Breast epithelium (tissue), 3 donors: ENCODE data around the gene CNTRL.
"Not testable (repeated sequence)": the region's sequence is repeated elsewhere in the genome, so short reads cannot be mapped to it uniquely, and the experiment has no call there.

Experiments
- POLR2A ChIP-seq: fragments of 450-650 bp; IDR thresholded peaks from one replicate; pipeline ENCODE4 v1.6.1; 2016; ENCODE audit warnings: antibody characterized with exemption, mild to moderate bottlenecking, moderate library complexity
- POLR2AphosphoS5 ChIP-seq, 3 donors: sonication (generic); formaldehyde crosslinking; IDR thresholded peaks; one replicate each; pipeline ENCODE4 v1.6.1; 2017; ENCODE audit warnings: antibody characterized with exemption in 3 of 3
- TF ChIP-seq, protein P1 (sequence below), 3 donors: fragments of 450-650 bp; IDR thresholded peaks; one replicate each; pipeline ENCODE4 v1.5.1; 2016 to 2017; ENCODE audit warnings: antibody characterized with exemption in 3 of 3, mild to moderate bottlenecking in 3 of 3, moderate library complexity in 3 of 3

GRCh38 chr9:121104054-121104453, 29.3 kb downstream of the CNTRL start:
- TF ChIP-seq POLR2A; POLR2AphosphoS5 (IDR thresholded peaks at IDR 0.05): not testable (repeated sequence)
- TF ChIP-seq, protein P1, sequence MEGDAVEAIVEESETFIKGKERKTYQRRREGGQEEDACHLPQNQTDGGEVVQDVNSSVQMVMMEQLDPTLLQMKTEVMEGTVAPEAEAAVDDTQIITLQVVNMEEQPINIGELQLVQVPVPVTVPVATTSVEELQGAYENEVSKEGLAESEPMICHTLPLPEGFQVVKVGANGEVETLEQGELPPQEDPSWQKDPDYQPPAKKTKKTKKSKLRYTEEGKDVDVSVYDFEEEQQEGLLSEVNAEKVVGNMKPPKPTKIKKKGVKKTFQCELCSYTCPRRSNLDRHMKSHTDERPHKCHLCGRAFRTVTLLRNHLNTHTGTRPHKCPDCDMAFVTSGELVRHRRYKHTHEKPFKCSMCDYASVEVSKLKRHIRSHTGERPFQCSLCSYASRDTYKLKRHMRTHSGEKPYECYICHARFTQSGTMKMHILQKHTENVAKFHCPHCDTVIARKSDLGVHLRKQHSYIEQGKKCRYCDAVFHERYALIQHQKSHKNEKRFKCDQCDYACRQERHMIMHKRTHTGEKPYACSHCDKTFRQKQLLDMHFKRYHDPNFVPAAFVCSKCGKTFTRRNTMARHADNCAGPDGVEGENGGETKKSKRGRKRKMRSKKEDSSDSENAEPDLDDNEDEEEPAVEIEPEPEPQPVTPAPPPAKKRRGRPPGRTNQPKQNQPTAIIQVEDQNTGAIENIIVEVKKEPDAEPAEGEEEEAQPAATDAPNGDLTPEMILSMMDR (IDR thresholded peaks at IDR 0.05): not testable (repeated sequence)
